IMR-90 (cell line): Measurements from ENCODE around the gene BCDIN3D. TPM values are rescaled to one million over a fixed set of nuclear protein-coding genes. Genes with fewer than 3 reads are reported as not detected.

Source experiments
- ATAC-seq: fragments of 200-7000 bp; cut with Tn5 transposase; 2 replicates; pipeline ENCODE4 v1.9.1; 2020; ENCODE audit warnings: low read depth, mild to moderate bottlenecking, moderate library complexity
- BruUV-seq: library from RNA; stranded (reverse); fragments of 400-500 nt; replicated peaks from 2 replicates; lab custom pipeline; 2021; lab: Mats Ljungman, UMichigan
- CTCF ChIA-PET: fragments of 300-600 bp; formaldehyde crosslinking; extraction: SDS; loops from one replicate; lab custom pipeline; 2021; ENCODE audit warnings: antibody characterized with exemption; lab: Yijun Ruan, JAX
- POLR2A ChIA-PET: fragments of 300-600 bp; sonication (Branson Sonifier 250); formaldehyde crosslinking; loops from one replicate; lab custom pipeline; 2022; ENCODE audit warnings: antibody characterized with exemption; ENCODE audit not compliant: unreplicated experiment; lab: Charles Lee
- DNase-seq: peaks from one replicate; pipeline ENCODE4 v3.0.0; 2013
- H2AFZ ChIP-seq: replicated peaks from 2 replicates; pipeline ENCODE3; 2013; ENCODE audit warnings: low read length, mild to moderate bottlenecking; ENCODE audit not compliant: poor library complexity
- H2AK5ac ChIP-seq: 2 replicates; pipeline ENCODE4 v1.6.1; 2013; ENCODE audit warnings: low read depth, low read length, inconsistent platforms
- H2AK9ac ChIP-seq: replicated peaks from 2 replicates; pipeline ENCODE3; 2013; ENCODE audit warnings: mild to moderate bottlenecking, low read depth, low read length, moderate library complexity; ENCODE audit not compliant: poor library complexity
- H2BK120ac ChIP-seq: 2 replicates; pipeline ENCODE4 v1.6.1; 2013; ENCODE audit warnings: low read depth, low read length, inconsistent platforms
- H2BK15ac ChIP-seq: 3 replicates; pipeline ENCODE4 v1.6.1; 2013; ENCODE audit warnings: low read depth, low read length, inconsistent platforms
- H2BK20ac ChIP-seq: 2 replicates; pipeline ENCODE4 v1.6.1; 2013; ENCODE audit warnings: low read depth, mild to moderate bottlenecking, inconsistent platforms, low read length, moderate library complexity
- H2BK5ac ChIP-seq: 2 replicates; pipeline ENCODE4 v1.6.1; 2013; ENCODE audit warnings: mild to moderate bottlenecking, low read depth, low read length, inconsistent platforms; ENCODE audit not compliant: poor library complexity, severe bottlenecking
- H3K14ac ChIP-seq: replicated peaks from 2 replicates; pipeline ENCODE4 v1.6.1; 2013; ENCODE audit warnings: low read depth, low read length, inconsistent platforms
- H3K18ac ChIP-seq: 2 replicates; pipeline ENCODE4 v1.6.1; 2013; ENCODE audit warnings: low read depth, low read length, control low read depth
- H3K23ac ChIP-seq: 2 replicates; pipeline ENCODE4 v1.6.1; 2013; ENCODE audit warnings: low read depth, low read length, inconsistent platforms
- H3K27ac ChIP-seq: 2 replicates; pipeline ENCODE4 v1.5.1; 2013; ENCODE audit warnings: mild to moderate bottlenecking, control low read depth, low read length; ENCODE audit not compliant: insufficient read depth
- H3K27me3 ChIP-seq: 2 replicates; pipeline ENCODE4 v1.6.1; 2013; ENCODE audit warnings: low read length; ENCODE audit not compliant: control insufficient read depth, insufficient read depth
- H3K36me3 ChIP-seq: 2 replicates; pipeline ENCODE4 v1.6.1; 2013; ENCODE audit warnings: low read length, mixed read lengths; ENCODE audit not compliant: control insufficient read depth, insufficient read depth
- H3K4ac ChIP-seq: 2 replicates; pipeline ENCODE4 v1.6.1; 2013; ENCODE audit warnings: low read depth, low read length, inconsistent platforms
- H3K4me1 ChIP-seq: 2 replicates; pipeline ENCODE4 v1.6.1; 2013; ENCODE audit warnings: low read length, mixed read lengths; ENCODE audit not compliant: control insufficient read depth, insufficient read depth
- H3K4me2 ChIP-seq: 2 replicates; pipeline ENCODE4 v1.6.1; 2013; ENCODE audit warnings: low read depth, mild to moderate bottlenecking, control low read depth, low read length, moderate library complexity
- H3K4me3 ChIP-seq: 2 replicates; pipeline ENCODE4 v1.5.1; 2013; ENCODE audit warnings: low read depth, mild to moderate bottlenecking, control low read depth, low read length, moderate library complexity; ENCODE audit not compliant: insufficient read depth
- H3K56ac ChIP-seq: 2 replicates; pipeline ENCODE4 v1.6.1; 2013; ENCODE audit warnings: low read length, inconsistent platforms; ENCODE audit not compliant: insufficient read depth; ENCODE audit errors: extremely low read depth
- H3K79me1 ChIP-seq, 2 experiments: 2 replicates each; pipeline ENCODE4 v1.6.1; 2013; ENCODE audit warnings: low read length in 2 of 2, inconsistent platforms in 1 of 2, low read depth in 1 of 2
- H3K9ac ChIP-seq: 2 replicates; pipeline ENCODE4 v1.6.1; 2013; ENCODE audit warnings: low read depth, low read length, control low read depth
- H3K9me1 ChIP-seq: 2 replicates; pipeline ENCODE4 v1.6.1; 2013; ENCODE audit warnings: low read length, inconsistent platforms; ENCODE audit not compliant: insufficient read depth
- H3K9me3 ChIP-seq: 2 replicates; pipeline ENCODE4 v1.6.1; 2013; ENCODE audit warnings: low read length; ENCODE audit not compliant: control insufficient read depth, insufficient read depth
- H4K20me1 ChIP-seq: 2 replicates; pipeline ENCODE4 v1.6.1; 2013; ENCODE audit warnings: low read length, inconsistent platforms; ENCODE audit not compliant: insufficient read depth
- H4K5ac ChIP-seq: 2 replicates; pipeline ENCODE4 v1.6.1; 2013; ENCODE audit warnings: mild to moderate bottlenecking, low read depth, low read length, control low read depth
- H4K8ac ChIP-seq, 2 experiments: 2 replicates each; pipeline ENCODE4 v1.6.1; 2013; ENCODE audit warnings: low read depth in 2 of 2, low read length in 2 of 2, control low read depth in 1 of 2, inconsistent platforms in 1 of 2
- H4K91ac ChIP-seq: 2 replicates; pipeline ENCODE4 v1.6.1; 2013; ENCODE audit warnings: low read depth, low read length, inconsistent platforms; ENCODE audit not compliant: insufficient read depth
- BHLHE40 ChIP-seq: fragments of 150-350 bp; IDR thresholded peaks from 2 replicates; pipeline ENCODE4 v1.6.1; 2016; ENCODE audit warnings: mild to moderate bottlenecking, low read depth, low read length
- CEBPB ChIP-seq: IDR thresholded peaks from 2 replicates; pipeline ENCODE4 v1.6.1; 2012; ENCODE audit warnings: low read depth, low read length, improper control_type of control experiment
- CHD1 ChIP-seq: IDR thresholded peaks from 2 replicates; pipeline ENCODE4 v1.6.1; 2012; ENCODE audit warnings: low read depth, low read length, improper control_type of control experiment
- FOS ChIP-seq: fragments of 150-350 bp; IDR thresholded peaks from 2 replicates; pipeline ENCODE4 v1.6.1; 2016; ENCODE audit warnings: low read depth, low read length
- MAFK ChIP-seq: IDR thresholded peaks from 2 replicates; pipeline ENCODE4 v1.6.1; 2012; ENCODE audit warnings: low read depth, low read length, improper control_type of control experiment
- MAZ ChIP-seq: IDR thresholded peaks from 2 replicates; pipeline ENCODE4 v1.6.1; 2012; ENCODE audit warnings: low read depth, mild to moderate bottlenecking, low read length, improper control_type of control experiment, moderate library complexity, borderline replicate concordance
- MXI1 ChIP-seq: IDR thresholded peaks from 2 replicates; pipeline ENCODE4 v1.6.1; 2012; ENCODE audit warnings: low read depth, mild to moderate bottlenecking, low read length, moderate library complexity, borderline replicate concordance
- NFE2L2 ChIP-seq: fragments of 150-350 bp; IDR thresholded peaks from 2 replicates; pipeline ENCODE4 v1.6.1; 2016; ENCODE audit warnings: low read depth, mild to moderate bottlenecking, low read length
- POLR2A ChIP-seq: IDR thresholded peaks from 2 replicates; pipeline ENCODE4 v1.6.1; 2012; ENCODE audit warnings: mild to moderate bottlenecking, low read depth, low read length
- RAD21 ChIP-seq: IDR thresholded peaks from 2 replicates; pipeline ENCODE4 v1.6.1; 2012; ENCODE audit warnings: low read length, improper control_type of control experiment
- RCOR1 ChIP-seq: IDR thresholded peaks from 2 replicates; pipeline ENCODE4 v1.6.1; 2012; ENCODE audit warnings: mild to moderate bottlenecking, low read length, improper control_type of control experiment; ENCODE audit not compliant: insufficient replicate concordance
- RFX5 ChIP-seq: IDR thresholded peaks from 2 replicates; pipeline ENCODE4 v1.8.0; 2012; ENCODE audit warnings: low read depth, mild to moderate bottlenecking, low read length, moderate library complexity
- SMC3 ChIP-seq: fragments of 150-350 bp; IDR thresholded peaks from 2 replicates; pipeline ENCODE4 v1.6.1; 2016; ENCODE audit warnings: low read depth, mild to moderate bottlenecking, antibody characterized with exemption, low read length, moderate library complexity
- WGBS, 2 experiments: methylation state at CpG; one replicate each; pipeline versions ENCODE4 v1.1.5 to v1.1.7; 2013; ENCODE audit warnings: missing lambda C conversion rate in 2 of 2; ENCODE audit not compliant: insufficient read length in 1 of 2; ENCODE audit errors: extremely low coverage in 2 of 2; 5-methylcytosine and 5-hydroxymethylcytosine counted together
- dilution Hi-C: fragments of 300-500 bp; cut with HindIII; formaldehyde crosslinking; loops from one replicate; pipeline ENCODE4 v1.14.3; 2018; ENCODE audit warnings: low sequenced_read_pairs; ENCODE audit not compliant: unreplicated experiment
- in situ Hi-C: fragments of 300-500 bp; cut with MboI; formaldehyde crosslinking; loops from 3 replicates; pipeline ENCODE4 v1.14.3; 2019; ENCODE audit warnings: low sequenced_read_pairs, inconsistent platforms, mixed read lengths
- intact Hi-C: fragments of 100-400 bp; cut with micrococcal nuclease; formaldehyde crosslinking; loops from 2 replicates; pipeline ENCODE4 v1.10.0; 2022
- polyA plus RNA-seq, 3 experiments: library from polyadenylated mRNA; depleted of rRNA; stranded (reverse); fragments of >200 nt; gene quantifications; 2 replicates each; pipeline ENCODE4 v1.2.3, GENCODE V29; 2012; ENCODE audit warnings: low replicate concordance in 1 of 3
- total RNA-seq: library from RNA; depleted of rRNA; stranded (reverse); fragments of >200 nt; gene quantifications from 2 replicates; pipeline ENCODE4 v1.2.3, GENCODE V29; 2012
- TF ChIP-seq, protein P1 (sequence below): fragments of 150-350 bp; IDR thresholded peaks from 2 replicates; pipeline ENCODE4 v1.6.1; 2017; ENCODE audit warnings: mild to moderate bottlenecking, antibody characterized with exemption, low read length, low read depth
- TF ChIP-seq, protein P2 (sequence below): fragments of 150-350 bp; IDR thresholded peaks from 2 replicates; pipeline ENCODE4 v1.6.1; 2016; ENCODE audit warnings: low read depth, mild to moderate bottlenecking, low read length, moderate library complexity, borderline replicate concordance
- TF ChIP-seq, protein P3 (sequence below): conservative IDR thresholded peaks from 2 replicates; pipeline ENCODE4 v1.5.1; 2012; ENCODE audit warnings: mild to moderate bottlenecking, low read depth, low read length, improper control_type of control experiment

Gene BCDIN3D
- total and polyA plus RNA-seq, 2 of the 4 experiments (the other 2 are of a cell fraction): 2.3 TPM

DNA sequence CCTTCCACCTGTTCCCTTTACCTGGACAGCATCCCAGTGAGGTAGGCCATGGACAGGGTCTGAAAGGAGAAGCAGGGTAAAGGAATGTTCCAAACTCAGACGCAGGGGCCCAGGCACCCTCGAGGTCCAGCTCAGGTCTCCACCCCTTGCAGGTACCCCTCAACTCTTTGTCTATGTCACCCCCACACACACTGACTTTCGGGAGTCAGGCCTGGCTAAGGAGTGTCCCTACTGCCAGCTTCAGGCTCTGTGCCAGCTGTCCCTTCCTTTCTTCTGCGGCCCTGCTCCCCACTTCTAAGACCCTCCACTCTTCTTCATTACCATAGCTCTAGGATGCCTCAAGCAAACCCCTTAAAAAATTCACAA is 47.2 kb upstream of the BCDIN3D start:
- Histone ChIP-seq H2BK20ac (no peak overlapping the region), H4K91ac (no peak overlapping the region), H4K8ac (no peak overlapping the region), H3K36me3 (no peaks in the 10 kb centered on the region), H3K27me3 (peaks cover 57% of the 10 kb centered on the region), H2AK9ac (no peak overlapping the region), H3K23ac (no peak overlapping the region), H3K79me1 (no peaks in the 10 kb centered on the region), H3K14ac (no peak overlapping the region), H3K4me3 (no peak overlapping the region), H3K4me2 (no peak overlapping the region), H3K9ac (no peak overlapping the region), H4K20me1 (no peaks in the 10 kb centered on the region; the same call in 1 of the 2 replicates), H3K9me1 (no peaks in the 10 kb centered on the region), H2BK15ac (no peak overlapping the region), H3K27ac (no peak overlapping the region), H2AK5ac (no peak overlapping the region), H2BK120ac (no peak overlapping the region), H2AFZ (no peak overlapping the region), H3K56ac (no peak overlapping the region), H3K4ac (no peak overlapping the region), H4K5ac (no peak overlapping the region), H2BK5ac (no peak overlapping the region), H3K4me1 (no peaks in the 10 kb centered on the region; the same call in 1 of the 2 replicates), H3K9me3 (no peaks in the 10 kb centered on the region), H3K18ac (no peak overlapping the region)
- DNase-seq: no peak
- ChIA-PET CTCF (no interaction called here), POLR2A (no interaction called here)
- in situ Hi-C loops: no loop called here
- WGBS, 2 experiments: 53% methylated on average over 2 of the region's 4 CpGs; no CpG with 5 or more reads in 1 of the 2 experiments
- no peak for ATAC-seq
- TF ChIP-seq CEBPB: no peak
- no peak for TF ChIP-seq BHLHE40
- no peak for TF ChIP-seq RAD21
- TF ChIP-seq FOS: no peak
- TF ChIP-seq MXI1: no peak
- TF ChIP-seq, protein P1, sequence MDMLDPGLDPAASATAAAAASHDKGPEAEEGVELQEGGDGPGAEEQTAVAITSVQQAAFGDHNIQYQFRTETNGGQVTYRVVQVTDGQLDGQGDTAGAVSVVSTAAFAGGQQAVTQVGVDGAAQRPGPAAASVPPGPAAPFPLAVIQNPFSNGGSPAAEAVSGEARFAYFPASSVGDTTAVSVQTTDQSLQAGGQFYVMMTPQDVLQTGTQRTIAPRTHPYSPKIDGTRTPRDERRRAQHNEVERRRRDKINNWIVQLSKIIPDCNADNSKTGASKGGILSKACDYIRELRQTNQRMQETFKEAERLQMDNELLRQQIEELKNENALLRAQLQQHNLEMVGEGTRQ: no peak
- TF ChIP-seq, protein P2, sequence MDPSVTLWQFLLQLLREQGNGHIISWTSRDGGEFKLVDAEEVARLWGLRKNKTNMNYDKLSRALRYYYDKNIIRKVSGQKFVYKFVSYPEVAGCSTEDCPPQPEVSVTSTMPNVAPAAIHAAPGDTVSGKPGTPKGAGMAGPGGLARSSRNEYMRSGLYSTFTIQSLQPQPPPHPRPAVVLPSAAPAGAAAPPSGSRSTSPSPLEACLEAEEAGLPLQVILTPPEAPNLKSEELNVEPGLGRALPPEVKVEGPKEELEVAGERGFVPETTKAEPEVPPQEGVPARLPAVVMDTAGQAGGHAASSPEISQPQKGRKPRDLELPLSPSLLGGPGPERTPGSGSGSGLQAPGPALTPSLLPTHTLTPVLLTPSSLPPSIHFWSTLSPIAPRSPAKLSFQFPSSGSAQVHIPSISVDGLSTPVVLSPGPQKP: no peak
- TF ChIP-seq CHD1: no peak
- TF ChIP-seq, protein P3, sequence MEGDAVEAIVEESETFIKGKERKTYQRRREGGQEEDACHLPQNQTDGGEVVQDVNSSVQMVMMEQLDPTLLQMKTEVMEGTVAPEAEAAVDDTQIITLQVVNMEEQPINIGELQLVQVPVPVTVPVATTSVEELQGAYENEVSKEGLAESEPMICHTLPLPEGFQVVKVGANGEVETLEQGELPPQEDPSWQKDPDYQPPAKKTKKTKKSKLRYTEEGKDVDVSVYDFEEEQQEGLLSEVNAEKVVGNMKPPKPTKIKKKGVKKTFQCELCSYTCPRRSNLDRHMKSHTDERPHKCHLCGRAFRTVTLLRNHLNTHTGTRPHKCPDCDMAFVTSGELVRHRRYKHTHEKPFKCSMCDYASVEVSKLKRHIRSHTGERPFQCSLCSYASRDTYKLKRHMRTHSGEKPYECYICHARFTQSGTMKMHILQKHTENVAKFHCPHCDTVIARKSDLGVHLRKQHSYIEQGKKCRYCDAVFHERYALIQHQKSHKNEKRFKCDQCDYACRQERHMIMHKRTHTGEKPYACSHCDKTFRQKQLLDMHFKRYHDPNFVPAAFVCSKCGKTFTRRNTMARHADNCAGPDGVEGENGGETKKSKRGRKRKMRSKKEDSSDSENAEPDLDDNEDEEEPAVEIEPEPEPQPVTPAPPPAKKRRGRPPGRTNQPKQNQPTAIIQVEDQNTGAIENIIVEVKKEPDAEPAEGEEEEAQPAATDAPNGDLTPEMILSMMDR: no peak
- no peak for TF ChIP-seq POLR2A
- no peak for TF ChIP-seq MAZ
- TF ChIP-seq MAFK: no peak
- TF ChIP-seq SMC3: no peak
- no peak for TF ChIP-seq NFE2L2
- no peak for TF ChIP-seq RFX5
- no peak for TF ChIP-seq RCOR1
- no TSS peak for BruUV-seq
- intact Hi-C loops: no loop called here
- dilution Hi-C loops: no loop called here
